Kidney (tissue), 14 donors: Measurements from ENCODE around the gene SNTG2. TPM values are rescaled to one million over a fixed set of nuclear protein-coding genes. Genes with fewer than 3 reads are reported as not detected.

Experiments used
- DNase-seq, 5 donors: peaks; one replicate each; pipeline ENCODE4 v3.0.0-alpha.2; 2013 to 2020
- FAIRE-seq: peaks from 2 replicates; lab custom pipeline; 2012; peaks lifted over from hg19 to GRCh38; lab: Jason Lieb, UNC
- H3K27ac ChIP-seq, 2 donors: one replicate each; pipeline ENCODE4 v1.7.0; 2013; ENCODE audit warnings: low read depth in 2 of 2, low read length in 2 of 2, inconsistent platforms in 1 of 2
- H3K27me3 ChIP-seq: one replicate; pipeline ENCODE4 v1.7.1; 2013; ENCODE audit warnings: low read length, inconsistent platforms; ENCODE audit not compliant: control insufficient read depth, insufficient read depth
- H3K36me3 ChIP-seq, 3 donors: one replicate each; pipeline versions ENCODE4 v1.7.0 to v1.7.1; 2013; ENCODE audit warnings: low read length in 3 of 3, control low read depth in 1 of 3, inconsistent platforms in 1 of 3; ENCODE audit not compliant: insufficient read depth in 3 of 3, control insufficient read depth in 2 of 3
- H3K4me1 ChIP-seq, 3 donors: one replicate each; pipeline versions ENCODE4 v1.7.0 to v1.7.1; 2013; ENCODE audit warnings: low read length in 3 of 3, inconsistent platforms in 1 of 3, low read depth in 1 of 3; ENCODE audit not compliant: control insufficient read depth in 2 of 3, insufficient read depth in 2 of 3
- H3K4me3 ChIP-seq, 3 donors: one replicate each; pipeline versions ENCODE4 v1.7.0 to v1.8.1; 2013; ENCODE audit warnings: low read length in 3 of 3, control low read depth in 1 of 3, inconsistent platforms in 1 of 3
- H3K9ac ChIP-seq, 3 donors: one replicate each; pipeline versions ENCODE4 v1.7.0 to v1.7.1; 2013; ENCODE audit warnings: low read length in 3 of 3, control low read depth in 1 of 3, inconsistent platforms in 1 of 3
- H3K9me3 ChIP-seq, 3 donors: one replicate each; pipeline versions ENCODE4 v1.7.0 to v1.7.1; 2013; ENCODE audit warnings: low read length in 3 of 3, control low read depth in 1 of 3, inconsistent platforms in 1 of 3; ENCODE audit not compliant: control insufficient read depth in 2 of 3, insufficient read depth in 1 of 3
- CTCF ChIP-seq: IDR thresholded peaks from 3 replicates; pipeline ENCODE4 v1.5.1; 2012; ENCODE audit warnings: mild to moderate bottlenecking, moderate library complexity, borderline replicate concordance; ENCODE audit not compliant: insufficient read depth; ENCODE audit errors: extremely low read depth
- intact Hi-C: fragments of 100-400 bp; cut with DNase I; formaldehyde crosslinking; loops from one replicate; pipeline ENCODE4 v1.11.1; 2022
- polyA plus RNA-seq: library from polyadenylated mRNA; stranded (reverse); fragments of 350-450 nt; fragmentation: Illumina TruSeq; extraction: RNeasy Lipid Tissue Mini Kit (QIAGEN cat#74804); gene quantifications from one replicate; pipeline ENCODE4 v1.2.3, GENCODE V29; 2014; ENCODE audit warnings: low read depth, low replicate concordance; ENCODE audit not compliant: insufficient read depth
- total RNA-seq: library from RNA; stranded (reverse); fragmentation: NEBNext Ultra II Directional; extraction: Animal tissue kit (Norgen Biotek cat#: 25700); gene quantifications from one replicate; pipeline ENCODE4 v1.2.1, GENCODE V29; 2021
- donor health status: control.
- donor health status: control.
- donor health status: control.
- donor health status: control.
- donor health status: control.
- donor health status: DM: yes; HTN: yes; CAD: no.
- donor health status: Normal renal cell carcinoma (clear cell type).

SNTG2 gene
- total and polyA plus RNA-seq, 2 donors from 2014 or later: 2.2 TPM; not detected in 1

GRCh38 chr2:924701-925100 is 25.9 kb upstream of the SNTG2 start:
- FAIRE-seq (no peak), DNase-seq (no peak)
- H3K27me3 ChIP-seq: no peaks in the 10 kb centered on the region
- no peaks in the 10 kb centered on the region for H3K9me3 ChIP-seq
- H3K4me1 ChIP-seq: no peaks in the 10 kb centered on the region
- no peak overlapping the region for H3K27ac ChIP-seq
- intact Hi-C loops: no loop called here
- no peak overlapping the region for H3K4me3 ChIP-seq
- no peak overlapping the region for H3K9ac ChIP-seq
- no peak for TF ChIP-seq CTCF
- no peaks in the 10 kb centered on the region for H3K36me3 ChIP-seq

GRCh38 chr2:925309-925708 is 25.3 kb upstream of the SNTG2 start:
- Histone ChIP-seq H3K9me3 (no peaks in the 10 kb centered on the region), H3K4me1 (peaks cover 0 to 4% (median 0%) of the 10 kb centered on the region in 3 donors), H3K4me3 (no peak overlapping the region), H3K36me3 (no peaks in the 10 kb centered on the region), H3K9ac (no peak overlapping the region), H3K27me3 (no peaks in the 10 kb centered on the region), H3K27ac (no peak overlapping the region)
- no peak for TF ChIP-seq CTCF
- intact Hi-C loops: no loop called here
- no peak for DNase-seq
- no peak for FAIRE-seq

GRCh38 chr2:925711-926110 is 24.9 kb upstream of the SNTG2 start:
- no peak for TF ChIP-seq CTCF
- no peaks in the 10 kb centered on the region for H3K27me3 ChIP-seq
- H3K4me1 ChIP-seq: peaks cover 0 to 4% (median 0%) of the 10 kb centered on the region in 3 donors
- intact Hi-C loops: no loop called here
- no peak overlapping the region for H3K9ac ChIP-seq
- no peak for FAIRE-seq
- H3K36me3 ChIP-seq: no peaks in the 10 kb centered on the region
- no peak overlapping the region for H3K27ac ChIP-seq
- H3K4me3 ChIP-seq: no peak overlapping the region
- DNase-seq: no peak
- H3K9me3 ChIP-seq: no peaks in the 10 kb centered on the region

GRCh38 chr2:926259-926793 is 24.3 kb upstream of the SNTG2 start:
- H3K4me1 ChIP-seq: peaks cover 0 to 4% (median 0%) of the 10 kb centered on the region in 3 donors
- no peak for FAIRE-seq

More at GRCh38 chr2:926259-926793, 24.3 kb upstream of the SNTG2 start:
- DNase-seq: no peak
- no peak overlapping the region for H3K9ac ChIP-seq
- H3K27me3 ChIP-seq: no peaks in the 10 kb centered on the region
- no peaks in the 10 kb centered on the region for H3K9me3 ChIP-seq
- no peak for TF ChIP-seq CTCF
- H3K4me3 ChIP-seq: no peak overlapping the region
- no peaks in the 10 kb centered on the region for H3K36me3 ChIP-seq
- intact Hi-C loops: no loop called here
- H3K27ac ChIP-seq: no peak overlapping the region
